Upper lobe of left lung (tissue), 4 donors: ENCODE results near the gene TPSG1.

Experiments used
- CTCF ChIP-seq, 6 experiments: fragments of 450-650 bp in 4 of 6; fragments of 200-600 bp in 2 of 6; sonication (generic) in 2 of 6; IDR thresholded peaks; one replicate each; pipeline ENCODE4 v1.5.1; 2016 to 2019; ENCODE audit warnings: antibody characterized with exemption in 6 of 6
- POLR2A ChIP-seq, 4 donors: fragments of 450-650 bp; IDR thresholded peaks; one replicate each; pipeline ENCODE4 v1.5.1; 2016 to 2017; ENCODE audit warnings: antibody characterized with exemption in 4 of 4, mild to moderate bottlenecking in 2 of 4
- POLR2AphosphoS5 ChIP-seq, 2 donors: sonication (generic); formaldehyde crosslinking; IDR thresholded peaks; one replicate each; pipeline ENCODE4 v1.5.1; 2017; ENCODE audit warnings: antibody characterized with exemption in 2 of 2

GRCh38 chr16:1262846-1263221 lies 37.8 kb upstream of the TPSG1 start:
- TF ChIP-seq CTCF (IDR thresholded peaks at IDR 0.05) (no peak), POLR2A (IDR thresholded peaks at IDR 0.05) (no peak), POLR2AphosphoS5 (IDR thresholded peaks at IDR 0.05) (no peak)
